ENCODE data around the gene PAM.
"Not testable (repeated sequence)": the region's sequence is repeated elsewhere in the genome, so short reads cannot be mapped to it uniquely, and the experiment has no call there.

Gene PAM

GRCh38 chr5:102759700-102760099 lies 4.6 kb downstream of the PAM start:
- Histone ChIP-seq H3K9me3 (no peaks in the 10 kb centered on the region), H3K4me3 (no peak overlapping the region), H3K4me1 (peaks cover 17% of the 10 kb centered on the region), H3K27me3 (ENCODE audit: low read depth) (no peaks in the 10 kb centered on the region), H3K36me3 (replicated peaks) (no peaks in the 10 kb centered on the region)
- DNase-seq (ENCODE audit: low spot score in 2 of 2) = no peak
- in situ Hi-C loops (cut with MboI; ENCODE audit: low sequenced_read_pairs) = no loop called here

GRCh38 chr5:102760815-102761214 lies 5.7 kb downstream of the PAM start:
- no peaks in the 10 kb centered on the region for H3K27me3 ChIP-seq (ENCODE audit: low read depth)
- peaks cover 17% of the 10 kb centered on the region for H3K4me1 ChIP-seq
- in situ Hi-C loops (cut with MboI; ENCODE audit: low sequenced_read_pairs) = no loop called here
- H3K36me3 ChIP-seq (replicated peaks) = no peaks in the 10 kb centered on the region
- H3K9me3 ChIP-seq = no peaks in the 10 kb centered on the region
- no peak for DNase-seq (ENCODE audit: low spot score in 2 of 2)
- no peak overlapping the region for H3K4me3 ChIP-seq

DNA sequence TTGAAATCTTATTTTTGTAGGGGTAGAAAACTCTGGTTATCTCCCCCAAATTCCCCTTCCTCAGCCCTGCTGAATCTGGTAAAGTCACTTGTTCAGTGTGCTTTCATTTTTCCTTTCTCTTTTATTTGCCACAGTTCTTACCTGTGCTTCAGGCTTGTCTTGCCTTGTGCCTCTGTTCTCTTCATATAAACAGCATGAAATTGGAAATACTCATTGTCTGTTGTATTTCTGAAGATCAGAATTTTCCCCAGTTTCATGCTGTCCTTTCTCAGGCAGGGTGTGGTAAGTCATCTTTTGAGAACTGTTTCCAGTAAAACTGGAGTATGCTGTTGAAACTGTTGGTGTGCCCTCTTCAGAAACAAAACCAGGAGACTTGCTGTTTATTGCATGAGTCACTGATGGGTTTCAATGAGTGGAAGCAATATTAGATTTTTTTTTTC lies 7.0 kb downstream of the PAM start:
- Histone ChIP-seq H3K36me3 (replicated peaks) (no peaks in the 10 kb centered on the region), H3K9me3 (no peaks in the 10 kb centered on the region), H3K4me3 (no peak overlapping the region), H3K4me1 (peaks cover 8% of the 10 kb centered on the region), H3K27me3 (ENCODE audit: low read depth) (no peaks in the 10 kb centered on the region)
- in situ Hi-C loops (cut with MboI; ENCODE audit: low sequenced_read_pairs) = no loop called here
- DNase-seq (ENCODE audit: low spot score in 2 of 2) = no peak

GRCh38 chr5:102762562-102763227 lies 7.6 kb downstream of the PAM start:
- Histone ChIP-seq H3K27me3 (ENCODE audit: low read depth) (no peaks in the 10 kb centered on the region), H3K36me3 (replicated peaks) (no peaks in the 10 kb centered on the region), H3K4me3 (no peak overlapping the region), H3K9me3 (no peaks in the 10 kb centered on the region), H3K4me1 (peaks cover 8% of the 10 kb centered on the region)
- in situ Hi-C loops (cut with MboI; ENCODE audit: low sequenced_read_pairs) = no loop called here
- no peak for DNase-seq (ENCODE audit: low spot score in 2 of 2)

- in situ Hi-C loops (cut with MboI; ENCODE audit: low sequenced_read_pairs) = no loop called here
- Histone ChIP-seq H3K36me3 (replicated peaks) (no peaks in the 10 kb centered on the region), H3K27me3 (ENCODE audit: low read depth) (no peaks in the 10 kb centered on the region), H3K4me3 (no peak overlapping the region), H3K9me3 (no peaks in the 10 kb centered on the region), H3K4me1 (no peaks in the 10 kb centered on the region; the same call in 1 of the 2 replicates)
- no peak for DNase-seq (ENCODE audit: low spot score in 2 of 2)
Measured at GRCh38 chr5:102763734-102764133, 8.6 kb downstream of the PAM start.

GRCh38 chr5:102764381-102765004 lies 9.4 kb downstream of the PAM start:
- H3K27me3 ChIP-seq (ENCODE audit: low read depth) = no peaks in the 10 kb centered on the region
- DNase-seq (ENCODE audit: low spot score in 2 of 2) = no peak
- in situ Hi-C loops (cut with MboI; ENCODE audit: low sequenced_read_pairs) = no loop called here

DNA sequence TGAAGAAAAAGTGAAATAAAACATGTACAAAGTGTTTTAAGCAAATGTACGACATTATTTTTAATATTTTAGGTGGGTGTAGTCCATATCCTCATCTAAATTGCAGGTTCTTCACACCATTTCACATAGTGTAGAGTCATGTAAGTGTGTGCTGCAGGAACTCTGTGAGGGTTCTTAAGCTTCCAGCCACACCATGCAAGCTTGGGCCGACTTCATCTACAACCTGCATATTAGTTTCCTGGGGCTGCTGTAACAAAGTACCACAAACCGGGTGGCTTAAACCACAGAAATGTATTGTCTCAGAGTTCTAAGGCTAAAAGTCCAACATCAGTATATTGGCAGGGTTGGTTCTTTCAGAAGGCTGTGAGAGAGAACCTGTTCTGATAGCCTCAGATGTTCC lies 10.2 kb downstream of the PAM start:
- no peaks in the 10 kb centered on the region for H3K4me1 ChIP-seq
- in situ Hi-C loops (cut with MboI; ENCODE audit: low sequenced_read_pairs) = no loop called here
- no peaks in the 10 kb centered on the region for H3K9me3 ChIP-seq
- no peaks in the 10 kb centered on the region for H3K36me3 ChIP-seq (replicated peaks)
- no peak for DNase-seq (ENCODE audit: low spot score in 2 of 2)
- H3K27me3 ChIP-seq (ENCODE audit: low read depth) = no peaks in the 10 kb centered on the region
- no peak overlapping the region for H3K4me3 ChIP-seq

More at GRCh38 chr5:102764381-102765004, 9.4 kb downstream of the PAM start:
- Histone ChIP-seq H3K4me3 (no peak overlapping the region), H3K36me3 (replicated peaks) (no peaks in the 10 kb centered on the region), H3K9me3 (no peaks in the 10 kb centered on the region), H3K4me1 (no peaks in the 10 kb centered on the region)

DNA sequence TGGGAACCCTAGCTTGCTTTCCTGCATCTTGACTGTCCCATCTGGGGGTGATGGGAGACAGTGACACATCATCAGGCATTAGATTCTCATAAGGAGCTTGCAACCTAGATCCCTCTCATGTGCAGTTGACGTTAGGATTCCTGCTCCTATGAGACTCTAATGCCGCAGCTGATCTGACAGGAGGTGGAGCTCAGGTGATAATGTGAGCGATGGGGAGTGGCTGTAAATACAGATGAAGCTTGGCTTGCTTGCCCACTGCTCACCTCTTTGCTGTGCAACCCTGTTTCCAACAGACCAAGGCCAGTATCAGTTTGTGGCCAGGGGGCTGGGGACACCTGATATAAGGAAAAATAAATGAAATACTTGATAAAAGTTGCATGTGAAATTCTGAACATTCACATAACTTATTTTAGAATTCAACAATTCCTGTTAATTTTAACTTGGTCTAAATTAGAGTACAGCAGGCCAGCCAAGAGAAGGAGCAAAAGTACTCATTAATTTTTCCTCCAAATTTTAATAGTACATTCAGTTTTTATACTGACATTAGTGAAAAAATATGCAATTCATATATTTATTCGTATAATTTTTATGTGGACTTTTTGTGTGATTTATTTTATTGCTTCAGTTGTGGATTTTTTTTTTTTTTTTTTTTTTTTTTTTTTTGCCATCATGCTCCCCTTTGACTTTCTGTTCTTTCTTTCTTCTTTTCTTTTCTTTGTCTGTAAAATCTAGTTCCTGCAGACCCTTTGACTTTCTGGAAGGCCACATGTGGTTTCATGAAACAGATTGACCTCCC lies 11.4 kb downstream of the PAM start:
- no peak overlapping the region for H3K4me3 ChIP-seq
- no peaks in the 10 kb centered on the region for H3K36me3 ChIP-seq (replicated peaks)
- no peaks in the 10 kb centered on the region for H3K9me3 ChIP-seq
- no peak for DNase-seq (ENCODE audit: low spot score in 2 of 2)
- no peaks in the 10 kb centered on the region for H3K4me1 ChIP-seq
- in situ Hi-C loops (cut with MboI; ENCODE audit: low sequenced_read_pairs) = no loop called here
- H3K27me3 ChIP-seq (ENCODE audit: low read depth) = no peaks in the 10 kb centered on the region

- Histone ChIP-seq H3K9me3 (no peaks in the 10 kb centered on the region), H3K4me3 (no peak overlapping the region), H3K4me1 (no peaks in the 10 kb centered on the region), H3K36me3 (replicated peaks) (no peaks in the 10 kb centered on the region), H3K27me3 (ENCODE audit: low read depth) (no peaks in the 10 kb centered on the region)
- no peak for DNase-seq (ENCODE audit: low spot score in 2 of 2)
- in situ Hi-C loops (cut with MboI; ENCODE audit: low sequenced_read_pairs) = no loop called here
Measured at GRCh38 chr5:102767862-102768261, 12.8 kb downstream of the PAM start.

GRCh38 chr5:102770803-102771202 lies 15.7 kb downstream of the PAM start:
- H3K27me3 ChIP-seq (ENCODE audit: low read depth) = no peaks in the 10 kb centered on the region
- H3K4me1 ChIP-seq = no peaks in the 10 kb centered on the region
- in situ Hi-C loops (cut with MboI; ENCODE audit: low sequenced_read_pairs) = no loop called here
- no peak overlapping the region for H3K4me3 ChIP-seq
- H3K36me3 ChIP-seq (replicated peaks) = no peaks in the 10 kb centered on the region
- no peaks in the 10 kb centered on the region for H3K9me3 ChIP-seq
- no peak for DNase-seq (ENCODE audit: low spot score in 2 of 2)

GRCh38 chr5:102771435-102771834 lies 16.3 kb downstream of the PAM start:
- Histone ChIP-seq H3K27me3 (ENCODE audit: low read depth) (no peaks in the 10 kb centered on the region), H3K9me3 (no peaks in the 10 kb centered on the region), H3K4me3 (no peak overlapping the region), H3K36me3 (replicated peaks) (no peaks in the 10 kb centered on the region), H3K4me1 (no peaks in the 10 kb centered on the region; the same call in 1 of the 2 replicates)
- no peak for DNase-seq (ENCODE audit: low spot score in 2 of 2)
- in situ Hi-C loops (cut with MboI; ENCODE audit: low sequenced_read_pairs) = no loop called here

GRCh38 chr5:102772273-102772672 lies 17.2 kb downstream of the PAM start:
- Histone ChIP-seq H3K9me3 (no peaks in the 10 kb centered on the region), H3K4me3 (no peak overlapping the region), H3K4me1 (no peaks in the 10 kb centered on the region; the same call in 1 of the 2 replicates), H3K36me3 (replicated peaks) (no peaks in the 10 kb centered on the region), H3K27me3 (ENCODE audit: low read depth) (no peaks in the 10 kb centered on the region)
- in situ Hi-C loops (cut with MboI; ENCODE audit: low sequenced_read_pairs) = no loop called here
- no peak for DNase-seq (ENCODE audit: low spot score in 2 of 2)

- Histone ChIP-seq H3K36me3 (replicated peaks) (no peaks in the 10 kb centered on the region), H3K4me1 (no peaks in the 10 kb centered on the region; the same call in 1 of the 2 replicates), H3K4me3 (no peak overlapping the region), H3K9me3 (no peaks in the 10 kb centered on the region), H3K27me3 (ENCODE audit: low read depth) (no peaks in the 10 kb centered on the region)
- DNase-seq (ENCODE audit: low spot score in 2 of 2) = no peak
- in situ Hi-C loops (cut with MboI; ENCODE audit: low sequenced_read_pairs) = no loop called here
Measured at GRCh38 chr5:102773133-102773532, 18.0 kb downstream of the PAM start.

- H3K4me1 ChIP-seq; in situ Hi-C loops (cut with MboI; ENCODE audit: low sequenced_read_pairs); H3K36me3 ChIP-seq (replicated peaks): not testable (repeated sequence)
Measured at GRCh38 chr5:102775756-102776155, 20.7 kb downstream of the PAM start.

More at GRCh38 chr5:102775756-102776155, 20.7 kb downstream of the PAM start:
- not testable (repeated sequence) for H3K9me3 ChIP-seq; H3K27me3 ChIP-seq (ENCODE audit: low read depth); H3K4me3 ChIP-seq; DNase-seq (ENCODE audit: low spot score in 2 of 2)

All from HAP-1 (cell line).